ENCODE measurements around the gene ZNF281. TPM values are rescaled to one million over a fixed set of nuclear protein-coding genes. Genes with fewer than 3 reads are reported as not detected.

The ZNF281 gene
- total RNA-seq, 1 experiment from 2014 or later: 18.8 TPM

- H3K27ac ChIP-seq: no peak overlapping the region
- H3K27me3 ChIP-seq (ENCODE audit: insufficient read depth, low read depth): no peaks in the 10 kb centered on the region
- H3K9me2 ChIP-seq (ENCODE audit: insufficient read depth): no peaks in the 10 kb centered on the region
- no peaks in the 10 kb centered on the region for H3K79me2 ChIP-seq (ENCODE audit: low read depth)
- ChIA-PET POLR2A (ENCODE audit: unreplicated experiment) (no interaction called here), CTCF (interaction anchor here (0.6 kb wide), 1 partner anchor 64 kb away, joined by 4 read pairs; no protein-coding TSS in a partner anchor)
- no peaks in the 10 kb centered on the region for H3K36me3 ChIP-seq (ENCODE audit: low read depth)
- H3K9me3 ChIP-seq (ENCODE audit: insufficient read depth, low read depth): no peaks in the 10 kb centered on the region
- H3K4me1 ChIP-seq (replicated peaks; ENCODE audit: insufficient read depth): peaks cover 42% of the 10 kb centered on the region
- H4K20me1 ChIP-seq (ENCODE audit: insufficient read depth): no peaks in the 10 kb centered on the region
- BruUV-seq (replicated peaks): no TSS peak
- H2AFZ ChIP-seq: no peak overlapping the region
- no peak overlapping the region for H3K4me3 ChIP-seq
- H3K4me2 ChIP-seq: no peak overlapping the region
- TF ChIP-seq EZH2 (IDR thresholded peaks at IDR 0.05; ENCODE audit: low read depth) (no peak), CTCF (conservative IDR thresholded peaks at IDR 0.05) (no peak)
- DNase-seq: no peak
- no peaks in the 10 kb centered on the region for H3F3A ChIP-seq (ENCODE audit: insufficient read depth, low read depth)
- intact Hi-C loops (cut with micrococcal nuclease; ENCODE audit: unreplicated experiment): loop anchor here (10.0 kb wide), 1 partner anchor 1231 kb away; no protein-coding TSS in a partner anchor
Observed at GRCh38 chr1:200365897-200366426, 43.9 kb downstream of the ZNF281 start.

GRCh38 chr1:200364831-200365230 lies 45.0 kb downstream of the ZNF281 start:
- Histone ChIP-seq H3K27me3 (ENCODE audit: insufficient read depth, low read depth) (no peaks in the 10 kb centered on the region), H2AFZ (peak overlapping the region; percentile 56; the same call in 1 of the 2 replicates), H4K20me1 (ENCODE audit: insufficient read depth) (no peaks in the 10 kb centered on the region), H3K9me2 (ENCODE audit: insufficient read depth) (no peaks in the 10 kb centered on the region), H3K36me3 (ENCODE audit: low read depth) (no peaks in the 10 kb centered on the region), H3K4me3 (no peak overlapping the region), H3K9me3 (ENCODE audit: insufficient read depth, low read depth) (no peaks in the 10 kb centered on the region), H3K4me2 (peak overlapping the region; percentile 57), H3K4me1 (replicated peaks; ENCODE audit: insufficient read depth) (peaks cover 42% of the 10 kb centered on the region), H3K79me2 (ENCODE audit: low read depth) (no peaks in the 10 kb centered on the region), H3F3A (ENCODE audit: insufficient read depth, low read depth) (no peaks in the 10 kb centered on the region), H3K27ac (peak overlapping the region; percentile 86)
- ChIA-PET CTCF (no interaction called here), POLR2A (ENCODE audit: unreplicated experiment) (interaction anchor here (0.5 to 0.7 kb wide), 3 partner anchors 27 to 584 kb away, joined by 4 to 5 read pairs (median 4); no protein-coding TSS in a partner anchor)
- no peak for DNase-seq
- BruUV-seq (replicated peaks): no TSS peak
- TF ChIP-seq EZH2 (IDR thresholded peaks at IDR 0.05; ENCODE audit: low read depth): no peak
- no peak for TF ChIP-seq CTCF (conservative IDR thresholded peaks at IDR 0.05)
- intact Hi-C loops (cut with micrococcal nuclease; ENCODE audit: unreplicated experiment): loop anchor here (10.0 kb wide), 1 partner anchor 1230 kb away; no protein-coding TSS in a partner anchor

- TF ChIP-seq CTCF (conservative IDR thresholded peaks at IDR 0.05): no peak
- TF ChIP-seq EZH2 (IDR thresholded peaks at IDR 0.05; ENCODE audit: low read depth): no peak
- Histone ChIP-seq H3K4me3 (no peak overlapping the region), H3K4me2 (peak overlapping the region; percentile 57), H3K9me3 (ENCODE audit: insufficient read depth, low read depth) (no peaks in the 10 kb centered on the region), H3K27ac (peak overlapping the region; percentile 86), H3K4me1 (replicated peaks; ENCODE audit: insufficient read depth) (peaks cover 37% of the 10 kb centered on the region), H3K9me2 (ENCODE audit: insufficient read depth) (no peaks in the 10 kb centered on the region), H3K36me3 (ENCODE audit: low read depth) (no peaks in the 10 kb centered on the region), H3F3A (ENCODE audit: insufficient read depth, low read depth) (no peaks in the 10 kb centered on the region), H3K27me3 (ENCODE audit: insufficient read depth, low read depth) (no peaks in the 10 kb centered on the region), H2AFZ (peak overlapping the region; percentile 56; the same call in 1 of the 2 replicates), H3K79me2 (ENCODE audit: low read depth) (no peaks in the 10 kb centered on the region), H4K20me1 (ENCODE audit: insufficient read depth) (no peaks in the 10 kb centered on the region)
- BruUV-seq (replicated peaks): no TSS peak
- ChIA-PET POLR2A (ENCODE audit: unreplicated experiment) (interaction anchor here (0.6 to 0.7 kb wide), 6 partner anchors 10 to 1972 kb away, joined by 4 to 12 read pairs (median 5); no protein-coding TSS in a partner anchor), CTCF (interaction anchor here (0.9 kb wide), 1 partner anchor 119 kb away, joined by 3 read pairs; no protein-coding TSS in a partner anchor)
- intact Hi-C loops (cut with micrococcal nuclease; ENCODE audit: unreplicated experiment): loop anchor here (10.0 kb wide), 1 partner anchor 1229 kb away; no protein-coding TSS in a partner anchor
- DNase-seq: peak; percentile 13 to 68
Observed at GRCh38 chr1:200364091-200364759, 45.6 kb downstream of the ZNF281 start.

Measured in PC-9 (cell line).